K562 (cell line): ENCODE measurements around the gene BRF1. TPM values are rescaled to one million over a fixed set of nuclear protein-coding genes. Genes with fewer than 3 reads are reported as not detected.

Source experiments
- ATAC-seq: fragments of 200-7000 bp; cut with Tn5 transposase; 3 replicates; pipeline ENCODE4 v1.9.1; 2020; ENCODE audit warnings: moderate library complexity
- BruUV-seq: library from RNA; stranded (reverse); fragments of 400-500 nt; replicated peaks from 2 replicates; lab custom pipeline; 2021; lab: Mats Ljungman, UMichigan
- CTCF ChIA-PET: fragments of 300-600 bp; formaldehyde crosslinking; extraction: SDS; loops from one replicate; lab custom pipeline; 2021; ENCODE audit warnings: low intra/inter-chr PET ratio; lab: Yijun Ruan, JAX
- POLR2A ChIA-PET: fragments of 300-600, 350-650 bp; sonication (Branson Sonifier 250); formaldehyde crosslinking; extraction: SDS; loops from one replicate; lab custom pipeline; 2021; ENCODE audit warnings: antibody characterized with exemption, inconsistent platforms; lab: Yijun Ruan, JAX
- DNase-seq, 4 experiments: peaks; one replicate each; pipeline versions ENCODE4 v3.0.0 to v3.0.0-alpha.2; 2011 to 2018; ENCODE audit warnings: low spot score in 3 of 4, mixed read lengths in 3 of 4; ENCODE audit errors: extremely low read depth in 1 of 4
- FAIRE-seq: peaks from 2 replicates; lab custom pipeline; 2011; peaks lifted over from hg19 to GRCh38; lab: Jason Lieb, UNC
- H2AFZ ChIP-seq: 2 replicates; pipeline ENCODE4 v1.6.0; 2011; ENCODE audit warnings: low read depth, low read length, control low read depth, inconsistent platforms
- H3K27ac ChIP-seq: fragments of 200-600 bp; 3 replicates; pipeline ENCODE4 v1.8.0; 2011; ENCODE audit warnings: low read depth, mild to moderate bottlenecking, control low read depth, inconsistent platforms, low read length, moderate library complexity, mixed read lengths; ENCODE audit errors: extremely low read depth
- H3K27me3 ChIP-seq, 2 experiments: fragments of 300-600 bp in 1 of 2; 2 replicates in 1 of 2; 3 replicates in 1 of 2; pipeline versions ENCODE4 v1.6.0 to v1.8.0; 2011; ENCODE audit warnings: inconsistent platforms in 2 of 2, low read length in 2 of 2, mild to moderate bottlenecking in 1 of 2, mixed read lengths in 1 of 2, moderate library complexity in 1 of 2; ENCODE audit not compliant: control insufficient read depth in 2 of 2, insufficient read depth in 2 of 2
- H3K36me3 ChIP-seq: fragments of 300-600 bp; 3 replicates; pipeline ENCODE4 v1.8.0; 2011; ENCODE audit warnings: mild to moderate bottlenecking, low read length, inconsistent platforms; ENCODE audit not compliant: control insufficient read depth, insufficient read depth
- H3K4me1 ChIP-seq, 2 experiments: fragments of 200-600 bp in 1 of 2; replicated peaks in 1 of 2; 2 replicates in 1 of 2; 3 replicates in 1 of 2; pipeline versions ENCODE4 v1.5.1 to v1.8.0; 2011; ENCODE audit warnings: inconsistent platforms in 2 of 2, low read length in 2 of 2, mild to moderate bottlenecking in 1 of 2, mixed read lengths in 1 of 2, moderate library complexity in 1 of 2; ENCODE audit not compliant: control insufficient read depth in 2 of 2, insufficient read depth in 2 of 2
- H3K4me2 ChIP-seq: 2 replicates; pipeline ENCODE4 v1.6.1; 2011; ENCODE audit warnings: low read length, control low read depth, inconsistent platforms, mixed read lengths; ENCODE audit not compliant: insufficient read depth
- H3K4me3 ChIP-seq: fragments of 200-600 bp; sonication (generic), shearing (Covaris generic); 2 replicates; pipeline ENCODE4 v1.5.1; 2016; ENCODE audit warnings: control low read depth, inconsistent platforms
- H3K79me2 ChIP-seq: fragments of 200-600 bp; 3 replicates; pipeline ENCODE4 v1.8.0; 2011; ENCODE audit warnings: low read length, inconsistent platforms; ENCODE audit not compliant: control insufficient read depth, insufficient read depth
- H3K9ac ChIP-seq, 2 experiments: 2 replicates each; pipeline versions ENCODE4 v1.6.0 to v1.6.1; 2011; ENCODE audit warnings: low read depth in 2 of 2, low read length in 2 of 2, control low read depth in 1 of 2, inconsistent platforms in 1 of 2, mild to moderate bottlenecking in 1 of 2, mixed read lengths in 1 of 2; ENCODE audit not compliant: insufficient read depth in 1 of 2
- H3K9me1 ChIP-seq: one replicate; pipeline ENCODE4 v1.6.0; 2011; ENCODE audit warnings: inconsistent platforms, mild to moderate bottlenecking, low read length, moderate library complexity; ENCODE audit not compliant: control insufficient read depth, insufficient read depth
- H3K9me3 ChIP-seq: replicated peaks from 2 replicates; pipeline ENCODE4 v1.5.1; 2011; ENCODE audit warnings: low read depth, low read length, inconsistent platforms; ENCODE audit not compliant: control insufficient read depth, insufficient read depth
- H4K20me1 ChIP-seq: replicated peaks from 2 replicates; pipeline ENCODE4 v1.6.1; 2011; ENCODE audit warnings: low read length, inconsistent platforms, mixed read lengths; ENCODE audit not compliant: control insufficient read depth, insufficient read depth
- GABPA ChIP-seq: fragments of 200-800 bp; sonication (Bioruptor generic); conservative IDR thresholded peaks from 2 replicates; pipeline ENCODE4 v1.6.1; 2016; ENCODE audit warnings: low read depth, missing genetic modification characterization, missing compliant biosample characterization
- MECOM ChIP-seq: fragments of 250-450 bp; sonication (Bioruptor Pico); IDR thresholded peaks from 2 replicates; pipeline ENCODE4 v1.8.0; 2022; ENCODE audit warnings: inconsistent platforms
- PCBP2 ChIP-seq: fragments of 200-400 bp; formaldehyde crosslinking; IDR thresholded peaks from 2 replicates; pipeline ENCODE4 v1.6.1; 2018; ENCODE audit warnings: low read length, low read depth, mild to moderate bottlenecking, moderate library complexity; ENCODE audit not compliant: poor library complexity, severe bottlenecking
- SREBF2 ChIP-seq: sonication (generic); formaldehyde crosslinking; IDR thresholded peaks from 2 replicates; pipeline ENCODE4 v1.4.0; 2020; ENCODE audit warnings: mild to moderate bottlenecking, missing genetic modification reagents
- ZKSCAN8 ChIP-seq: fragments of 200-800 bp; sonication (Bioruptor generic); IDR thresholded peaks from 2 replicates; pipeline ENCODE4 v1.6.1; 2016; ENCODE audit warnings: missing genetic modification characterization, missing compliant biosample characterization
- WGBS: fragments of 100-300 bp; shearing (Covaris generic); methylation state at CpG from one replicate; pipeline ENCODE4 v1.1.6; 2016; ENCODE audit warnings: low coverage, mixed read lengths; ENCODE audit not compliant: insufficient coverage; ENCODE audit errors: missing lambda C conversion rate; 5-methylcytosine and 5-hydroxymethylcytosine counted together
- in situ Hi-C: fragments of 300-500 bp; cut with MboI; formaldehyde crosslinking; loops from 4 replicates; pipeline ENCODE4 v1.15.0; 2018; ENCODE audit warnings: inconsistent platforms, mixed read lengths
- intact Hi-C: fragments of 100-400 bp; cut with micrococcal nuclease; formaldehyde crosslinking; loops from 2 replicates; pipeline ENCODE4 v1.14.2; 2022
- polyA plus RNA-seq, 8 experiments: library from polyadenylated mRNA; depleted of rRNA in 4 of 8; stranded (reverse) in 5 of 8; unstranded in 3 of 8; fragments of >200 nt; fragmentation: Nextera tagmentation in 2 of 8; fragmentation: Illumina TruSeq in 1 of 8; extraction: Ambion mirVana in 2 of 8; extraction: Trizol in 1 of 8; gene quantifications; 2 replicates each; pipeline versions ENCODE4 v1.2.1 to v1.2.3, GENCODE V29; 2011 to 2014; ENCODE audit warnings: inconsistent platforms in 1 of 8, missing spikeins in 1 of 8
- total RNA-seq, 7 experiments: library from RNA; depleted of rRNA in 6 of 7; stranded (reverse); fragments of >200 nt in 6 of 7; fragmentation: Illumina TruSeq in 2 of 7; extraction: Trizol in 2 of 7; gene quantifications; 2 replicates each; pipeline versions ENCODE4 v1.2.1 to v1.2.3, GENCODE V29; 2011 to 2021; ENCODE audit warnings: low replicate concordance in 1 of 7
- TF ChIP-seq, protein P1 (sequence below): fragments of 250-450 bp; sonication (Bioruptor Pico); IDR thresholded peaks from 2 replicates; pipeline ENCODE4 v1.5.0; 2020; ENCODE audit warnings: mild to moderate bottlenecking, borderline replicate concordance
- TF ChIP-seq, protein P2 (sequence below): fragments of 450-650 bp; conservative IDR thresholded peaks from 2 replicates; pipeline ENCODE4 v1.6.1; 2016; ENCODE audit warnings: missing genetic modification characterization, low read depth, mild to moderate bottlenecking, missing compliant biosample characterization, moderate library complexity
- TF ChIP-seq, protein P3 (sequence below): fragments of 450-650 bp; IDR thresholded peaks from 2 replicates; pipeline ENCODE4 v1.6.1; 2017; ENCODE audit warnings: mild to moderate bottlenecking, moderate library complexity

Gene BRF1
- total and polyA plus RNA-seq, 9 of the 15 experiments (the other 6 are each of a cell fraction or from before 2014, with no cell fraction given): 0.14 to 24.6 (median 8.2) TPM

DNA sequence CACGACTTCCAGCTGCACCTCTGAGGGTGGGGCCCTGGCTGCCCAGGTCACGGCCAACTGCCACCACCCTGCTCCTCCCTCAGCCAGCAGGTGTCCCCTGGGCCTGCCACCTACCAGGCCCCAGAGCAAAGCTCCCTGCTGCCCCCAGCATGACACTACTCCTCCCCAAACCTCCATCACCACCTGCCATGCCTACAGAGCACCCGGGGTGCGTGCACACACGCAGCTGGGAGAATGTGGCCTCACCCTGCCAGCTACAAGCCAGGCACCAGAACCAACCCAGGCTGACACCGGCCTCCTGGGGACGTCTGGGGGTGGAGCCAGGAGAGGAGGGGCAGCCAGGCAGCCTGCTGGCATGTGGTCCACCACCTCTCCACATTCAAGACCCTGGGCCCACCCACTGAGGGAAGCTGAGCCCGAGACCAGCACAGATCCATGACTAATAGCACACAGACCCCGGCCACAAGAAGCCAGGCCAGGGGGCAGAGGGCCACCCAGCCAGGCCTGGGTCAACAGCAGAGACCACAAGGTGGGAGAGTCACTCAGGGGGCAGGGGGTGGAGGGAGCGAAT lies 135.6 kb downstream of the BRF1 start:
- no peak for FAIRE-seq
- Histone ChIP-seq H2AFZ (no peak overlapping the region), H3K9me3 (no peaks in the 10 kb centered on the region), H3K4me3 (no peak overlapping the region), H3K27ac (no peak overlapping the region), H3K9ac (peak overlapping the region in 1 of 2 experiments; percentile 82; a peak in 2 of 4 replicates), H4K20me1 (peaks cover 5% of the 10 kb centered on the region; the same call in 1 of the 2 replicates), H3K4me1 (peaks cover 10 to 77% of the 10 kb centered on the region in 2 experiments; a peak in 4 of 5 replicates), H3K36me3 (peaks cover 12% of the 10 kb centered on the region; the same call in 1 of the 3 replicates), H3K9me1 (peaks cover 4% of the 10 kb centered on the region), H3K4me2 (no peak overlapping the region), H3K79me2 (peaks cover 59% of the 10 kb centered on the region), H3K27me3 (no peaks in the 10 kb centered on the region)
- WGBS: 70% methylated on average over 3 of the region's 10 CpGs
- intact Hi-C loops (no loop called here), in situ Hi-C loops (no loop called here)
- DNase-seq: no peak
- no TSS peak for BruUV-seq
- no peak for ATAC-seq
- ChIA-PET POLR2A (interaction anchor here (0.6 kb wide), 1 partner anchor 38 kb away, joined by 4 read pairs; no protein-coding TSS in a partner anchor), CTCF (interaction anchor here (0.5 kb wide), 1 partner anchor 515 kb away, joined by 3 read pairs; no protein-coding TSS in a partner anchor)
- TF ChIP-seq, protein P1, sequence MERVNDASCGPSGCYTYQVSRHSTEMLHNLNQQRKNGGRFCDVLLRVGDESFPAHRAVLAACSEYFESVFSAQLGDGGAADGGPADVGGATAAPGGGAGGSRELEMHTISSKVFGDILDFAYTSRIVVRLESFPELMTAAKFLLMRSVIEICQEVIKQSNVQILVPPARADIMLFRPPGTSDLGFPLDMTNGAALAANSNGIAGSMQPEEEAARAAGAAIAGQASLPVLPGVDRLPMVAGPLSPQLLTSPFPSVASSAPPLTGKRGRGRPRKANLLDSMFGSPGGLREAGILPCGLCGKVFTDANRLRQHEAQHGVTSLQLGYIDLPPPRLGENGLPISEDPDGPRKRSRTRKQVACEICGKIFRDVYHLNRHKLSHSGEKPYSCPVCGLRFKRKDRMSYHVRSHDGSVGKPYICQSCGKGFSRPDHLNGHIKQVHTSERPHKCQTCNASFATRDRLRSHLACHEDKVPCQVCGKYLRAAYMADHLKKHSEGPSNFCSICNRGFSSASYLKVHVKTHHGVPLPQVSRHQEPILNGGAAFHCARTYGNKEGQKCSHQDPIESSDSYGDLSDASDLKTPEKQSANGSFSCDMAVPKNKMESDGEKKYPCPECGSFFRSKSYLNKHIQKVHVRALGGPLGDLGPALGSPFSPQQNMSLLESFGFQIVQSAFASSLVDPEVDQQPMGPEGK (CRISPR knock-in tag): no peak
- TF ChIP-seq PCBP2 (no peak), GABPA (tag) (no peak), SREBF2 (CRISPR knock-in tag) (no peak), ZKSCAN8 (no peak), MECOM (CRISPR knock-in tag) (no peak)
- TF ChIP-seq, protein P2, sequence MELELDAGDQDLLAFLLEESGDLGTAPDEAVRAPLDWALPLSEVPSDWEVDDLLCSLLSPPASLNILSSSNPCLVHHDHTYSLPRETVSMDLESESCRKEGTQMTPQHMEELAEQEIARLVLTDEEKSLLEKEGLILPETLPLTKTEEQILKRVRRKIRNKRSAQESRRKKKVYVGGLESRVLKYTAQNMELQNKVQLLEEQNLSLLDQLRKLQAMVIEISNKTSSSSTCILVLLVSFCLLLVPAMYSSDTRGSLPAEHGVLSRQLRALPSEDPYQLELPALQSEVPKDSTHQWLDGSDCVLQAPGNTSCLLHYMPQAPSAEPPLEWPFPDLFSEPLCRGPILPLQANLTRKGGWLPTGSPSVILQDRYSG (tag): no peak
- TF ChIP-seq, protein P3, sequence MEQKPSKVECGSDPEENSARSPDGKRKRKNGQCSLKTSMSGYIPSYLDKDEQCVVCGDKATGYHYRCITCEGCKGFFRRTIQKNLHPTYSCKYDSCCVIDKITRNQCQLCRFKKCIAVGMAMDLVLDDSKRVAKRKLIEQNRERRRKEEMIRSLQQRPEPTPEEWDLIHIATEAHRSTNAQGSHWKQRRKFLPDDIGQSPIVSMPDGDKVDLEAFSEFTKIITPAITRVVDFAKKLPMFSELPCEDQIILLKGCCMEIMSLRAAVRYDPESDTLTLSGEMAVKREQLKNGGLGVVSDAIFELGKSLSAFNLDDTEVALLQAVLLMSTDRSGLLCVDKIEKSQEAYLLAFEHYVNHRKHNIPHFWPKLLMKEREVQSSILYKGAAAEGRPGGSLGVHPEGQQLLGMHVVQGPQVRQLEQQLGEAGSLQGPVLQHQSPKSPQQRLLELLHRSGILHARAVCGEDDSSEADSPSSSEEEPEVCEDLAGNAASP: no peak
